ENCODE data around the gene CREG1.

GRCh38 chr1:167563579-167564246 is 10.2 kb upstream of the CREG1 start:
- TF ChIP-seq REST (IDR thresholded peaks at IDR 0.05) (no peak), CTCF (IDR thresholded peaks at IDR 0.05; ENCODE audit: low read depth, low read length, missing input control) (no peak), JUND (IDR thresholded peaks at IDR 0.05) (no peak), ATF3 (IDR thresholded peaks at IDR 0.05) (no peak)

Measured in liver (tissue), 3 donors.